Activated CD8-positive, alpha-beta memory T cell treated with anti-CD3 and anti-CD28 coated beads, Interleukin-2, amount 50 U/mL, for 24 hours (primary cell): ENCODE results near the gene TSHZ2.

Experiments
- DNase-seq: peaks from one replicate; pipeline ENCODE4 v3.0.0-alpha.2; 2020; ENCODE audit errors: extremely low read depth

The TSHZ2 gene

GRCh38 chr20:52972190-52972937 is at the start of gene TSHZ2:
TSS of gene TSHZ2 (plus strand) at chr20:52972358. CDS start at chr20:52973294, 936 bp downstream.
- no peak for DNase-seq

GRCh38 chr20:52922436-52922835 is 49.7 kb upstream of the TSHZ2 start:
- DNase-seq = no peak

- no peak for DNase-seq
Observed at GRCh38 chr20:52923123-52923937, 48.8 kb upstream of the TSHZ2 start.

GRCh38 chr20:52924411-52925271 is 47.5 kb upstream of the TSHZ2 start:
- no peak for DNase-seq

- no peak for DNase-seq
Observed at GRCh38 chr20:52926505-52926904, 45.7 kb upstream of the TSHZ2 start.

- DNase-seq = no peak
Observed at GRCh38 chr20:52933867-52934266, 38.3 kb upstream of the TSHZ2 start.

GRCh38 chr20:52936351-52937340 is 35.5 kb upstream of the TSHZ2 start:
- no peak for DNase-seq

DNA sequence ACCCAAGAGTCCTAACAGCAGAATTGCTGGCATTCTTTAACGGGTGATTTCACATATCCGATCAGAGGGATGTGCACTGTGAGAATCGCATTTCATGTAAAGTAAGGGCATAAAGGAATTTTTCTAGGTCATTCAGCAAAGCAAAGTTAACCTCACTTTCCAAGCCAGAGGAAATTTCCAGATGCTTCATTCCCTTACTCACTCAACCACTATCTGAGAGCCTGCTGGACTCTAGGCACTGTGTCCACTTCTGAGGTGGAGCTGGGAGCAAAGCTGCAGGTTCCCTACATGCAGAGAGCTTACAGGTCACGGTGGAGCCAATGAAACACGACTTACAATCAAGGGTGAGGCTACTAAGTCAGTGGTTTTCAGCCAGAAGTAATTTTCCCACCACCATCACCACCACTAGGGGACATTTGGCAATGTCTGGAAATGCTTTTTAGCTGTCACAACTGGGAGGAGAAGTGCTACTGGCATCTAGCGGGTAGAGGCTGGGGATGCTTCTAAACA is 34.5 kb upstream of the TSHZ2 start:
- no peak for DNase-seq

DNA sequence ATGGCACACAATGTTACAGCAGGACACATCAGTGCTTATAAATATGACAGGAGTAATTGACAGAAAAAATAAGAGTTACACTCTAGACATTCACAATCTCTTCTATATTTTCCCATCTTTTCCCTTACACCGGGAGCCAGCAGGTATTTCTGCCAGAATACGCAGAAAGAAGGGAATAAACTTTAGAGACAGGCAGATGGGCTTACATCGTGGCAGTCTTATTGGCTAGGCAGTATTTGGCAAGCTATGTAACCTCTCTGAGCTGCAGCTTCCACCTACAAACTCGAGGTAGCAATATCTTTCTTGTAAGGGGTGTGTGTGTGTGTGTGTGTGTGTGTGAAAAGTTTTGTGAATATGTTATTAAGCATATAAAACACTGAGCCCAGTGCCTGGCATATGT is 33.0 kb upstream of the TSHZ2 start:
- DNase-seq = no peak

GRCh38 chr20:52941808-52942207 is 30.4 kb upstream of the TSHZ2 start:
- DNase-seq = no peak

GRCh38 chr20:52943185-52943841 is 28.8 kb upstream of the TSHZ2 start:
- no peak for DNase-seq

GRCh38 chr20:52945268-52945667 is 26.9 kb upstream of the TSHZ2 start:
- no peak for DNase-seq

DNA sequence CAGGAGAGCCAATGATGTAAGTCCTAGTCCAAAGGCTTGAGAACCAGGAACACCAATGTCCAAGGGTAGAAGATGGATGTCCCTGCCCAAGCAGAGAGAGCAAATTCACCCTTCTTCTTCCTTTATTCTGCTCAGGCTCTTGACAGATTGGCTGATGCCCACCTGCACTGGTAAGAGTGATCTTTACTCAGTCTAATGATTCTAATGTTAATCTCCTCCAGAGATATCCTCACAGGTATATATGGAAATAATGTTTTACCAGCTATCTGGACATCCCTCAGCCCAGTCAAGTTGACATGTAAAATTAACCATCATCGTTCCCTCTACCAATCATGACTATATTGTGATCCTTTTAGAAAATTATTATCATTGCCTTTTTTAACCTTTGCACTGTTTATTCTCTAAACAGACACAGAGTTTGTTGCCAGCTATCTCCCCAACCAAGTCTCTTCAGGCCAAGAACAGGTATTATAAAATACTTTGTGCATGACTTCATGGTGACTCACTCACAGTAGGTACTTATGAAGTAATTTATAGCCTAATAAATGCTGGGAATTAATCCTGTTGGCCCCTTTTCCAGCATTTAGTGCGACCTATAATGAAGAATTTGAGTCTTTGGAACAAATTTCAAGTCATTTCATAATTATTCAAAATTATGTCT is 26.2 kb upstream of the TSHZ2 start:
- no peak for DNase-seq

DNA sequence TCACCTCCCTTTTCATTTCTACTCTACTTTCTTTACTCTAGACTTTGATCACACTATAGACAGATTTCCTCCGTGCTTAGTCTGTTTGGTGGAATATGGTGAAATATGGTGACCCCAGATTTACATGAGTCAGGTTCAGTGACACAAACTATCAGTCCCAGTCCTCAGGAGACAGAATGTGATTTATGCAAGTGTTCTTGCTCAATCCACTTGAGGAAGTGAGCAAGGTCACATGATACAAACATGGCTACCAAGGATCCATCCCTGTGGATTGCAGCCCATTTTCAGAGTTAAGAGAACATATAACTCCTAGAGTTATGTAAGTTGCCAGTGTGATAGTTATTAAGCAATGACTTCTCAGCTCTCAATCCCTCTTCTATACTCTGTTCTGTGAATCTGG is 23.7 kb upstream of the TSHZ2 start:
- no peak for DNase-seq

- no peak for DNase-seq
Observed at GRCh38 chr20:52953020-52953419, 19.1 kb upstream of the TSHZ2 start.

GRCh38 chr20:52954849-52955248 is 17.3 kb upstream of the TSHZ2 start:
- DNase-seq = no peak

GRCh38 chr20:52958211-52958610 is 13.9 kb upstream of the TSHZ2 start:
- DNase-seq = no peak

GRCh38 chr20:52959125-52959524 is 13.0 kb upstream of the TSHZ2 start:
- no peak for DNase-seq

DNA sequence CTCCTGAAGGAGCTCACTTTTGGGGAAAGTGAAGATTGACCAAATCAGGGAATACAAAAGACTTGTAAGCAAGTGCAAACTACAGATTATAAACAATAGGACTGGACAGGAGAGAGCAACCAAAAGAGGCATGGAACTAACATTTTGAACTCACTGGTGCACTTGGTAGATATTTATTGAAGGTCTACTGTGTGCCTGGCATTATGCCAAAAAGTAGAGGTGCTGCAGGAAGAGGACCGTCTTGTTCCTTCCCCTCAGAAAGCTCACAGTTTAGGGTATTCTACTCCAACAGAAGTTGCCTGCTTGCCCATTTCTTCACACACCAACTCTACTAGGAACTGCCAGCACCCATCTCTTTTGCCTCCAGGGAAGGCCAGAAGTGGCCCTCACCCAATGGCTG is 10.0 kb upstream of the TSHZ2 start:
- no peak for DNase-seq

DNA sequence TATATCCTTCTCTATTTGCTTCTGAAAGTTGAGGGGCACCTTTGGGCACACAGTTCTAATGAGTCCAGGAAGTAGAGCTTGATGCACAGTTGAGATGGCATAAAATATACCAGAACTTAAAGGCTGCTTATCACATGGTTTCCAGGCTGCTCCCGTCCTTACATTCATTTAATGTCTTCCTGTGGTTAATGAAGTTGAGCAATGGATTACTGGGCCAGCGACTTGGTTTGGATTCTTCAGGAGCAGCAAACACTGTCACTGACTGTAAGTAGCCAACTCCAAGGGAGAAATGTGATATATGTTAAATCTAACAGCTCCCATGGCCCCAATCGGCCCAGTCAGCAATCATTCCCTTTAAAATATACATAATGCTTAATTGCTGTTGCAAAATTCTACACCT is 9.0 kb upstream of the TSHZ2 start:
- no peak for DNase-seq
